Keratinocyte (primary cell): ENCODE data around the gene BEGAIN. TPM values are rescaled to one million over a fixed set of nuclear protein-coding genes. Genes with fewer than 3 reads are reported as not detected.

Source experiments
- DNase-seq: peaks from one replicate; pipeline ENCODE4 v3.0.0-alpha.2; 2011; ENCODE audit warnings: low read depth, missing footprints, low spot score
- FAIRE-seq: peaks from 2 replicates; lab custom pipeline; 2011; peaks lifted over from hg19 to GRCh38; lab: Jason Lieb, UNC
- H2AFZ ChIP-seq: 2 replicates; pipeline ENCODE4 v1.6.0; 2012; ENCODE audit warnings: low read length, control low read depth, inconsistent platforms; ENCODE audit not compliant: control insufficient read depth
- H3K27ac ChIP-seq: 2 replicates; pipeline ENCODE4 v1.5.1; 2011; ENCODE audit warnings: low read length; ENCODE audit not compliant: control insufficient read depth, insufficient read depth
- H3K27me3 ChIP-seq: 3 replicates; pipeline ENCODE4 v1.6.0; 2011; ENCODE audit warnings: low read length; ENCODE audit not compliant: control insufficient read depth, insufficient read depth; ENCODE audit errors: extremely low read depth
- H3K36me3 ChIP-seq, 2 experiments: 2 replicates in 1 of 2; 3 replicates in 1 of 2; pipeline ENCODE4 v1.5.1; 2011; ENCODE audit warnings: low read length in 2 of 2, mild to moderate bottlenecking in 1 of 2; ENCODE audit not compliant: control insufficient read depth in 2 of 2, insufficient read depth in 2 of 2; ENCODE audit errors: extremely low read depth in 1 of 2
- H3K4me1 ChIP-seq: 3 replicates; pipeline ENCODE4 v1.5.1; 2011; ENCODE audit warnings: low read length; ENCODE audit not compliant: control insufficient read depth, insufficient read depth; ENCODE audit errors: extremely low read depth
- H3K4me2 ChIP-seq: 3 replicates; pipeline ENCODE4 v1.6.0; 2011; ENCODE audit warnings: low read depth, low read length; ENCODE audit not compliant: control insufficient read depth, insufficient read depth; ENCODE audit errors: extremely low read depth
- H3K4me3 ChIP-seq, 3 experiments: fragments of 200-600 bp in 1 of 3; sonication (generic) in 1 of 3; 2 replicates in 2 of 3; 3 replicates in 1 of 3; pipeline ENCODE4 v1.5.1; 2011 to 2016; ENCODE audit warnings: low read length in 3 of 3, mild to moderate bottlenecking in 3 of 3, control low read depth in 2 of 3, inconsistent platforms in 1 of 3, low read depth in 1 of 3, mixed read lengths in 1 of 3, mixed run types in 1 of 3, moderate library complexity in 1 of 3; ENCODE audit not compliant: control insufficient read depth in 2 of 3, insufficient read depth in 2 of 3; ENCODE audit errors: extremely low read depth in 1 of 3
- H3K79me2 ChIP-seq: 2 replicates; pipeline ENCODE4 v1.6.0; 2012; ENCODE audit warnings: low read length; ENCODE audit not compliant: control insufficient read depth, insufficient read depth
- H3K9ac ChIP-seq: 3 replicates; pipeline ENCODE4 v1.6.0; 2011; ENCODE audit warnings: low read length; ENCODE audit not compliant: control insufficient read depth, insufficient read depth; ENCODE audit errors: extremely low read depth
- H3K9me1 ChIP-seq: 3 replicates; pipeline ENCODE4 v1.6.0; 2011; ENCODE audit warnings: low read length; ENCODE audit not compliant: control insufficient read depth, insufficient read depth; ENCODE audit errors: extremely low read depth
- H3K9me3 ChIP-seq: 2 replicates; pipeline ENCODE4 v1.5.1; 2012; ENCODE audit warnings: low read depth, low read length; ENCODE audit not compliant: control insufficient read depth
- H4K20me1 ChIP-seq: 3 replicates; pipeline ENCODE4 v1.6.0; 2011; ENCODE audit warnings: low read length; ENCODE audit not compliant: control insufficient read depth, insufficient read depth; ENCODE audit errors: extremely low read depth
- EZH2 ChIP-seq: IDR thresholded peaks from one replicate; pipeline ENCODE4 v1.6.1; 2012; ENCODE audit warnings: inconsistent platforms, mild to moderate bottlenecking, low read length, moderate library complexity
- dilution Hi-C: fragments of 300-500 bp; cut with MboI; formaldehyde crosslinking; loops from one replicate; pipeline ENCODE4 v1.7.0; 2020; ENCODE audit warnings: low sequenced_read_pairs; ENCODE audit not compliant: extremely low pct_ligation_motif_present
- polyA plus RNA-seq, 5 experiments: library from polyadenylated mRNA; depleted of rRNA in 3 of 5; stranded (reverse) in 3 of 5; stranded (forward) in 1 of 5; unstranded in 1 of 5; fragments of >200 nt; gene quantifications; 1 replicate in 1 of 5; 2 replicates in 3 of 5; 3 replicates in 1 of 5; pipeline versions ENCODE4 v1.2.1 to v1.2.3, GENCODE V29; 2011 to 2012; ENCODE audit warnings: missing spikeins in 2 of 5, low read depth in 1 of 5, low replicate concordance in 1 of 5
- TF ChIP-seq, protein P1 (sequence below), 3 experiments: IDR thresholded peaks in 1 of 3; conservative IDR thresholded peaks in 1 of 3; optimal IDR thresholded peaks in 1 of 3; 2 replicates in 2 of 3; 3 replicates in 1 of 3; pipeline versions ENCODE3 to v1.5.1; 2011; ENCODE audit warnings: low read length in 3 of 3, mild to moderate bottlenecking in 3 of 3, moderate library complexity in 2 of 3, control low read depth in 1 of 3, inconsistent platforms in 1 of 3; ENCODE audit not compliant: insufficient read depth in 2 of 3; ENCODE audit errors: extremely low read depth in 1 of 3

BEGAIN gene
- polyA plus RNA-seq, 1 donor (not counting 4 experiments of a cell fraction or from before 2014, with no cell fraction given) = 0.25 TPM

GRCh38 chr14:100618318-100618693 lies 31.1 kb upstream of the BEGAIN start:
- Histone ChIP-seq H3K36me3 (no peaks in the 10 kb centered on the region), H3K4me1 (peaks cover 8% of the 10 kb centered on the region), H3K9me1 (no peaks in the 10 kb centered on the region), H3K27me3 (peaks cover 19% of the 10 kb centered on the region), H3K4me2 (no peak overlapping the region), H3K9me3 (no peaks in the 10 kb centered on the region), H2AFZ (no peak overlapping the region), H3K9ac (no peak overlapping the region), H3K79me2 (no peaks in the 10 kb centered on the region), H3K4me3 (no peak overlapping the region), H4K20me1 (no peaks in the 10 kb centered on the region), H3K27ac (no peak overlapping the region)
- dilution Hi-C loops = no loop called here
- DNase-seq = no peak
- TF ChIP-seq EZH2 = no peak
- TF ChIP-seq, protein P1, sequence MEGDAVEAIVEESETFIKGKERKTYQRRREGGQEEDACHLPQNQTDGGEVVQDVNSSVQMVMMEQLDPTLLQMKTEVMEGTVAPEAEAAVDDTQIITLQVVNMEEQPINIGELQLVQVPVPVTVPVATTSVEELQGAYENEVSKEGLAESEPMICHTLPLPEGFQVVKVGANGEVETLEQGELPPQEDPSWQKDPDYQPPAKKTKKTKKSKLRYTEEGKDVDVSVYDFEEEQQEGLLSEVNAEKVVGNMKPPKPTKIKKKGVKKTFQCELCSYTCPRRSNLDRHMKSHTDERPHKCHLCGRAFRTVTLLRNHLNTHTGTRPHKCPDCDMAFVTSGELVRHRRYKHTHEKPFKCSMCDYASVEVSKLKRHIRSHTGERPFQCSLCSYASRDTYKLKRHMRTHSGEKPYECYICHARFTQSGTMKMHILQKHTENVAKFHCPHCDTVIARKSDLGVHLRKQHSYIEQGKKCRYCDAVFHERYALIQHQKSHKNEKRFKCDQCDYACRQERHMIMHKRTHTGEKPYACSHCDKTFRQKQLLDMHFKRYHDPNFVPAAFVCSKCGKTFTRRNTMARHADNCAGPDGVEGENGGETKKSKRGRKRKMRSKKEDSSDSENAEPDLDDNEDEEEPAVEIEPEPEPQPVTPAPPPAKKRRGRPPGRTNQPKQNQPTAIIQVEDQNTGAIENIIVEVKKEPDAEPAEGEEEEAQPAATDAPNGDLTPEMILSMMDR (optimal IDR thresholded peaks at IDR 0.05 in 1 of 3, IDR thresholded peaks at IDR 0.05 in 1 of 3, conservative IDR thresholded peaks at IDR 0.05 in 1 of 3; ENCODE audit: extremely low read depth in 1 of 3, insufficient read depth in 2 of 3, low read length in 3 of 3) = no peak
- FAIRE-seq = no peak

DNA sequence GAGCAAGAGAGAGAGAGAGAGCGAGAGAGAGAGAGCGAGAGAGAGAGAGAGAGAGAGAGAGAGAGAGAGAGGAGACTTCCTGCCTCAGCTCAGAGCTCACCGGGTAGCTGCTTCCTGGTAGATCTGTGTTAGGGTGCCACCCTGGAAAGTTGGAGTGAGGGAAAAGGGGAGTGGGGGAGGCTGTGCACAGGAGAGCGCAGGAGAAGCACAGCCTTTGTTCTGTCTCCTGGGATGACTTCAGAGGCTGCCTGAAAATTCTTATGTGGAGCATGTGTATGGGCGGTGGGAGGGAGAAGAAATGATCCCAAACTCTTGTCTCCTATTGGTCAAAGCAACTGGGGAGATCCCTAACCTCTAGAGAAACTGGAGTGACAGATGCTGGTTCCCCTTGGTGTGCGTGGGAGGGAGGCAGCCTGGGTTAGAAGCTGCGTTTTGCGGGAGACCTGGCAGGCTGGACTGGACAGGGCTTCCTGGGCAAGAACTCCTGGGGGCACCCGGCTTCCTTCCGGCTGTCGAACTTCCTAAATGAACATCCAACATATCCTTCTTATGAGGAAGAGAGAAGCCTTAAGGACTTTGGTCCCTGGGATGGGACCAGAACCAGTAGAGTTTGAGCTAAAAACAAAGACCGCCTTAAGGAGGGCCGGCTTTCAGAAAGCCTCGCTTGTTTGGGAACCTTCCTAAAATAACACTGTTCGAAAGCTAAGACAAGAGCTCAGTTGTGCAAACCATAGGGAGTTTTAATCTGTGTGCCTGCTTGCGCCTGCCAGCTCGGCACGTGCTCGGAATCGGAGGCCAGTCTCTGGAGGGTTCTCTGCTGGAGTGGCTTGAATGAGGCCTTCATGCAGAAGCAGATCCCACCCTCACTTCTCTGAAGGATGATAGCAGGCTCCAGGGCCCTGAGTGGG lies 30.4 kb upstream of the BEGAIN start:
- Histone ChIP-seq H3K4me1 (peaks cover 7% of the 10 kb centered on the region), H3K27me3 (peaks cover 13% of the 10 kb centered on the region), H3K9me1 (no peaks in the 10 kb centered on the region), H4K20me1 (no peaks in the 10 kb centered on the region), H3K27ac (no peak overlapping the region), H3K4me2 (no peak overlapping the region), H3K36me3 (no peaks in the 10 kb centered on the region), H3K9ac (no peak overlapping the region), H3K79me2 (no peaks in the 10 kb centered on the region), H2AFZ (no peak overlapping the region), H3K9me3 (no peaks in the 10 kb centered on the region), H3K4me3 (no peak overlapping the region)
- dilution Hi-C loops = no loop called here
- FAIRE-seq (no peak), DNase-seq (no peak)
- no peak for TF ChIP-seq EZH2
- TF ChIP-seq, protein P1 (optimal IDR thresholded peaks at IDR 0.05 in 1 of 3, IDR thresholded peaks at IDR 0.05 in 1 of 3, conservative IDR thresholded peaks at IDR 0.05 in 1 of 3; ENCODE audit: extremely low read depth in 1 of 3, insufficient read depth in 2 of 3, low read length in 3 of 3) = no peak
